GM12878 (cell line): ENCODE data around the gene GNL3.

Source experiments
- CBFB ChIP-seq: IDR thresholded peaks from 2 replicates; pipeline ENCODE4 v1.6.1; 2016; ENCODE audit warnings: antibody characterized with exemption, low read depth
- CREB1 ChIP-seq: IDR thresholded peaks from 2 replicates; pipeline ENCODE4 v1.6.1; 2012; ENCODE audit warnings: low read depth, mild to moderate bottlenecking, inconsistent platforms
- EGR1 ChIP-seq, 2 experiments: IDR thresholded peaks; 1 replicate in 1 of 2; 2 replicates in 1 of 2; pipeline ENCODE4 v1.6.1; 2011 to 2012; ENCODE audit warnings: low read depth in 2 of 2, low read length in 2 of 2, borderline replicate concordance in 1 of 2, mild to moderate bottlenecking in 1 of 2, moderate library complexity in 1 of 2
- EZH2 ChIP-seq: IDR thresholded peaks from 2 replicates; pipeline ENCODE4 v1.6.1; 2012; ENCODE audit warnings: low read depth, mild to moderate bottlenecking, control low read depth, inconsistent platforms, low read length, borderline replicate concordance; ENCODE audit not compliant: control insufficient read depth
- FOXM1 ChIP-seq: IDR thresholded peaks from 2 replicates; pipeline ENCODE4 v1.6.1; 2012; ENCODE audit warnings: low read depth, mild to moderate bottlenecking, inconsistent platforms, low read length, moderate library complexity
- MTA3 ChIP-seq: IDR thresholded peaks from 2 replicates; pipeline ENCODE4 v1.6.1; 2012; ENCODE audit warnings: low read length, inconsistent platforms, borderline replicate concordance
- POLR2A ChIP-seq: IDR thresholded peaks from 2 replicates; pipeline ENCODE4 v1.6.1; 2011; ENCODE audit warnings: low read depth, mild to moderate bottlenecking, low read length
- POLR2AphosphoS5 ChIP-seq: IDR thresholded peaks from 2 replicates; pipeline ENCODE4 v1.6.1; 2011; ENCODE audit warnings: mild to moderate bottlenecking, low read length, inconsistent platforms
- RBBP5 ChIP-seq: fragments of 200-600 bp; sonication (generic); conservative IDR thresholded peaks from 2 replicates; pipeline ENCODE4 v1.6.1; 2016
- STAT1 ChIP-seq: fragments of 450-650 bp; conservative IDR thresholded peaks from 2 replicates; pipeline ENCODE4 v1.6.1; 2014; ENCODE audit warnings: antibody characterized with exemption, mild to moderate bottlenecking
- YY1 ChIP-seq: IDR thresholded peaks from 2 replicates; pipeline ENCODE4 v1.6.1; 2011; ENCODE audit warnings: low read depth, mild to moderate bottlenecking, low read length
- TF ChIP-seq, protein P1 (sequence below): fragments of 450-650 bp; IDR thresholded peaks from 2 replicates; pipeline ENCODE4 v1.6.1; 2017; ENCODE audit warnings: mild to moderate bottlenecking, moderate library complexity

DNA sequence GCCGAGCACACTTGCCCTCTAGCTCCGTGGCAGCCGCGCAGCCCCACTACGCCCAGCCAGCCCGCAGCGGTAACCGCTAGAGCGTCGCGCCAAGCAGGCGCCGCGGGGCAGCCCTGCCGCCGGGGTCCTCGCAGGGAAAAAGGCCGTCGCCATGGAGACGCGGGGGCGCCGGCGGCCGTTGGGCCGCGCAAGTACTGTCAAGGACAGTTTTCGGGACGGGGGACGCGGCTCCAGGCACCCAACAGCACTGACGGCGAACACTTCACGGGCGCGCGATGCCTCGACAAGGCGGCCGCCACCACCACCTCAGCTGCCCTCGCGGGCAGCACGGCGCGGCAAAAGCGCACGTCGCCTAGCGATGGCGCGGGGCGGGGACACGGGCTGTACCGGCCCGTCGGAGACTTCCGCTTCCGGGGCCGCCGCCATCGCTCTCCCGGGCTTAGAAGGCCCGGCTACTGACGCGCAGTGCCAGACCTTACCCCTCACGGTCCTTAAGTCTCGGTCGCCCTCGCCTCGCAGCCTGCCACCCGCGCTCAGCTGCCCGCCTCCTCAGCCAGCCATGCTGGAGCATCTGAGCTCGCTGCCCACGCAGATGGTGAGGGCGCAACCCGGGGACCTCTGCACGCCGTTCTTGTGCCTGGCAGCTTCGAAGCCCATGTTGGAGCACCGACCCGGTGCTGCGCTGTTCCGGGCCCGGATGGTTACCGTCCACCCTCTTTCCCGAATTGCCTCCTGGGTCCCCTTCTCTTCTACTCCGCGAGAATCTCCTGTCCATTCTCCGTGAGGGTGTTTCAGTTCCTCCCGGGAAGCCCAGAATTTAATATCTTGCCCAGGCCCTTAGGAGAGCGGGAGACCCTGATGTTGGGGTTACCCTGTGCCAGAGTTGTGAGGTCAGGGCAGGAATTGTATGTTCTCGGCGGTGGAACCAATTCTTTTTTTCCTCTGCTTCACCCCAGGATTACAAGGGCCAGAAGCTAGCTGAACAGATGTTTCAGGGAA lies 20.2 kb downstream of the GNL3 start, which contains the start of the genes GLT8D1 and SPCS1:
- TF ChIP-seq POLR2AphosphoS5 (peak; percentile 88; the same call in 1 of the 2 replicates), RBBP5 (no peak), STAT1 (peak; percentile 88; the same call in 1 of the 2 replicates), MTA3 (no peak), YY1 (peak; percentile 97), FOXM1 (no peak; the same call in 1 of the 2 replicates), EZH2 (no peak), EGR1 (IDR thresholded peaks at IDR 0.05; ENCODE audit: borderline replicate concordance in 1 of 2, low read depth in 2 of 2, low read length in 2 of 2) (peak in 1 of 2 experiments; percentile 60; a peak in 2 of 3 replicates), CBFB (no peak), CREB1 (peak; percentile 80), POLR2A (peak; percentile 93)
- TF ChIP-seq, protein P1, sequence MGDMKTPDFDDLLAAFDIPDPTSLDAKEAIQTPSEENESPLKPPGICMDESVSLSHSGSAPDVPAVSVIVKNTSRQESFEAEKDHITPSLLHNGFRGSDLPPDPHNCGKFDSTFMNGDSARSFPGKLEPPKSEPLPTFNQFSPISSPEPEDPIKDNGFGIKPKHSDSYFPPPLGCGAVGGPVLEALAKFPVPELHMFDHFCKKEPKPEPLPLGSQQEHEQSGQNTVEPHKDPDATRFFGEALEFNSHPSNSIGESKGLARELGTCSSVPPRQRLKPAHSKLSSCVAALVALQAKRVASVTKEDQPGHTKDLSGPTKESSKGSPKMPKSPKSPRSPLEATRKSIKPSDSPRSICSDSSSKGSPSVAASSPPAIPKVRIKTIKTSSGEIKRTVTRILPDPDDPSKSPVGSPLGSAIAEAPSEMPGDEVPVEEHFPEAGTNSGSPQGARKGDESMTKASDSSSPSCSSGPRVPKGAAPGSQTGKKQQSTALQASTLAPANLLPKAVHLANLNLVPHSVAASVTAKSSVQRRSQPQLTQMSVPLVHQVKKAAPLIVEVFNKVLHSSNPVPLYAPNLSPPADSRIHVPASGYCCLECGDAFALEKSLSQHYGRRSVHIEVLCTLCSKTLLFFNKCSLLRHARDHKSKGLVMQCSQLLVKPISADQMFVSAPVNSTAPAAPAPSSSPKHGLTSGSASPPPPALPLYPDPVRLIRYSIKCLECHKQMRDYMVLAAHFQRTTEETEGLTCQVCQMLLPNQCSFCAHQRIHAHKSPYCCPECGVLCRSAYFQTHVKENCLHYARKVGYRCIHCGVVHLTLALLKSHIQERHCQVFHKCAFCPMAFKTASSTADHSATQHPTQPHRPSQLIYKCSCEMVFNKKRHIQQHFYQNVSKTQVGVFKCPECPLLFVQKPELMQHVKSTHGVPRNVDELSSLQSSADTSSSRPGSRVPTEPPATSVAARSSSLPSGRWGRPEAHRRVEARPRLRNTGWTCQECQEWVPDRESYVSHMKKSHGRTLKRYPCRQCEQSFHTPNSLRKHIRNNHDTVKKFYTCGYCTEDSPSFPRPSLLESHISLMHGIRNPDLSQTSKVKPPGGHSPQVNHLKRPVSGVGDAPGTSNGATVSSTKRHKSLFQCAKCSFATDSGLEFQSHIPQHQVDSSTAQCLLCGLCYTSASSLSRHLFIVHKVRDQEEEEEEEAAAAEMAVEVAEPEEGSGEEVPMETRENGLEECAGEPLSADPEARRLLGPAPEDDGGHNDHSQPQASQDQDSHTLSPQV, result no peak
